SH-SY5Y (cell line): ENCODE measurements around the gene AZU1.

Experiments
- GATA2 ChIP-seq: IDR thresholded peaks from 2 replicates; pipeline ENCODE4 v1.6.1; 2011; ENCODE audit warnings: mild to moderate bottlenecking, low read depth, low read length
- GATA3 ChIP-seq: IDR thresholded peaks from 2 replicates; pipeline ENCODE4 v1.6.1; 2011; ENCODE audit warnings: low read depth, mild to moderate bottlenecking, low read length, moderate library complexity

DNA sequence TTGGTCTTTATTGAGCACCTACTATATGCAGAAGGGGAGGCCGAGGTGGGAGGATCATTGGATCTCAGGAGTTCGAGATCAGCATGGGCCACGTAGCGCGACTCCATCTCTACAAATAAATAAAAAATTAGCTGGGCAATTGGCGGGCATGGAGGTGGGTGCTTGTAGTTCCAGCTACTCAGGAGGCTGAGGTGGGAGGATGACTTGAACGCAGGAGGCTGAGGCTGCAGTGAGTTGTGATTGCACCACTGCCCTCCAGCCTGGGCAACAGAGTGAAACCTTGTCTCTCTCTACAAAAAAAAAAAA lies 35.6 kb downstream of the AZU1 start:
- TF ChIP-seq GATA3, result no peak
- TF ChIP-seq GATA2, result no peak
